Stimulated activated CD8-positive, alpha-beta memory T cell treated with anti-CD3 and anti-CD28 coated beads, Interleukin-12 subunit alpha, Interleukin-12 subunit beta, amount 100 ng/mL, for 24 hours (primary cell): ENCODE measurements around the gene VCY.
"Not testable (repeated sequence)": the region's sequence is repeated elsewhere in the genome, so short reads cannot be mapped to it uniquely, and the experiment has no call there.

ENCODE experiments used
- DNase-seq: peaks from one replicate; pipeline ENCODE4 v3.0.0-alpha.2; 2020; ENCODE audit errors: extremely low read depth

Gene VCY

DNA sequence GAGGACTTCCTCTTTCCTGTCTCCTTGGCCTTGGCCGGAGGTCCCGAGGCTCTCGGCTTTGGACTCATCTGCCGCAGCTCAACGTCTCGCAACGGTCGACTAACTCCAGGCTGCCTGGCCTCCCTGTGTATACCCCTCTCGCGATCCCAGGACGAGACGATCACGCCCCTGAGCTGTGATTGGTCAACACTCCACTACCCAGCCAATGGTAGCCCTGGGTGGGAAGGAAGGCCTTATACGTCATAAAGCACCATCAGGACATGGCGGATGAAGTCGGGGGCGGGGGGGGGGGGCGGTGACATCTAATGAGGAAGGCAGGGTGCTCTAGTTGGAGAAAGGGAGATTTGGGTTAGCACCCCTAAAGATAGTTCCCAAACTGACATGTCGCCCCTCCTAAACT lies at the start of gene VCY:
Gene VCY (minus strand): TSS at position 101 of the 400 bp plus-strand sequence. CDS start 33 bp downstream, at position 68.
- DNase-seq = not testable (repeated sequence)

DNA sequence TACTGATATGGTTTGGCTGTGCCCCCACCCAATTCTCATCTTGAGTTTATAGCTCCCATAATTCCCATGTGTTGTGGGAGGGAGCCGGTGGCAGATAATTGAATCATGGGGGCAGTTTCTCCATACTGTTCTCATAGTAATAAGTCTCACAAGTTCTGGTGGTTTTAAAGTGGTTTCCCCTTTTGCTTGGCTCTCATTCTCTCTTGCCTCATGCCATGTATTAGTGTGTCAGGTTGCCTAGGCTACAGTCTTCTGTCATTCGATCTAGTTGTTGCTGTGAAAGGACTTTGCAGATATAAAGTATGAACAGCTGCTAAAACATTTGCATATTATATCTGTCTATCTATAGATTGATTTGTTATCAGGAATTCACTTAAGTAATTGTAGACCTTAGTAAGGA lies 44.1 kb upstream of the VCY start:
- not testable (repeated sequence) for DNase-seq

DNA sequence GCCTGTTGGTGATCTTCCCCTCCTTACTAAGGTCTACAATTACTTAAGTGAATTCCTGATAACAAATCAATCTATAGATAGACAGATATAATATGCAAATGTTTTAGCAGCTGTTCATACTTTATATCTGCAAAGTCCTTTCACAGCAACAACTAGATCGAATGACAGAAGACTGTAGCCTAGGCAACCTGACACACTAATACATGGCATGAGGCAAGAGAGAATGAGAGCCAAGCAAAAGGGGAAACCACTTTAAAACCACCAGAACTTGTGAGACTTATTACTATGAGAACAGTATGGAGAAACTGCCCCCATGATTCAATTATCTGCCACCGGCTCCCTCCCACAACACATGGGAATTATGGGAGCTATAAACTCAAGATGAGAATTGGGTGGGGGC lies 25.6 kb upstream of the VCY start:
- not testable (repeated sequence) for DNase-seq

DNA sequence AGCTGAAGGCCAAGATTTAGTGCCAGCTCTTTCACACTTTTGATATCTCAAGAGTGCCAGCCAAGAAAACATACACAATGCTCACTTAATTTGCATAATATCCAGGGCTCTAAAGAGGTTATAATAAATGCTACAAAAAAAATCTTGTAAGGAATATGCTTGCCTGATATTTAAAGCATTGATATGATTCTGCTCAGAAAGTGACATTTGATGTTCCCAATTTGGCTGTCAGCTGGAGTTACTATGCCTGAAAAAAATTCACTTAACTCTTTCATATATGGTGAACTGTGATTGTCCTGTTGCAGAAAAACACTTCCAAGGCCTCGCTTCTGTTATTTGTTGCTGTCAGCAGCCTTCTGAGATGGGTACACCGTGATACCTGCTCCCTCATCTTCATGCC lies 43.9 kb downstream of the VCY start:
- not testable (repeated sequence) for DNase-seq
